H9 (cell line): ENCODE measurements around the gene RETREG3. TPM values are rescaled to one million over a fixed set of nuclear protein-coding genes. Genes with fewer than 3 reads are reported as not detected.

Experiments used
- DNase-seq: peaks from one replicate; pipeline ENCODE4 v3.0.0-alpha.2; 2017
- H2AFZ ChIP-seq: one replicate; pipeline ENCODE4 v1.6.1; 2013; ENCODE audit warnings: mild to moderate bottlenecking, low read length, control low read depth, moderate library complexity
- H2AK5ac ChIP-seq: 2 replicates; pipeline ENCODE4 v1.6.1; 2013; ENCODE audit warnings: low read length, control low read depth, mixed read lengths; ENCODE audit not compliant: insufficient read length
- H2BK120ac ChIP-seq: one replicate; pipeline ENCODE4 v1.6.1; 2013; ENCODE audit warnings: low read depth, mild to moderate bottlenecking, low read length, control low read depth, inconsistent platforms; ENCODE audit not compliant: poor library complexity, severe bottlenecking
- H2BK12ac ChIP-seq: 2 replicates; pipeline ENCODE4 v1.6.1; 2013; ENCODE audit warnings: low read length, control low read depth, mixed read lengths, low read depth; ENCODE audit not compliant: insufficient read length
- H2BK15ac ChIP-seq: 2 replicates; pipeline ENCODE4 v1.6.1; 2013; ENCODE audit warnings: low read depth, low read length, control low read depth
- H2BK20ac ChIP-seq: one replicate; pipeline ENCODE4 v1.6.1; 2013; ENCODE audit warnings: low read depth, mild to moderate bottlenecking, low read length, control low read depth, inconsistent platforms; ENCODE audit not compliant: poor library complexity, severe bottlenecking
- H2BK5ac ChIP-seq: 2 replicates; pipeline ENCODE4 v1.6.1; 2013; ENCODE audit warnings: low read length, control low read depth, mixed read lengths; ENCODE audit not compliant: insufficient read length
- H3K14ac ChIP-seq: 2 replicates; pipeline ENCODE4 v1.6.1; 2013; ENCODE audit warnings: low read length, control low read depth; ENCODE audit not compliant: insufficient read depth
- H3K18ac ChIP-seq: 2 replicates; pipeline ENCODE4 v1.6.1; 2013; ENCODE audit warnings: low read depth, mild to moderate bottlenecking, mixed read lengths, low read length, control low read depth; ENCODE audit not compliant: insufficient read length
- H3K23ac ChIP-seq: 2 replicates; pipeline ENCODE4 v1.6.1; 2013; ENCODE audit warnings: low read length, control low read depth, mixed read lengths, low read depth; ENCODE audit not compliant: insufficient read length
- H3K23me2 ChIP-seq: 2 replicates; pipeline ENCODE4 v1.6.1; 2013; ENCODE audit warnings: low read depth, mild to moderate bottlenecking, mixed read lengths, low read length, control low read depth; ENCODE audit not compliant: insufficient read length, poor library complexity, severe bottlenecking
- H3K27ac ChIP-seq: 2 replicates; pipeline ENCODE4 v1.5.1; 2013; ENCODE audit warnings: low read length, control low read depth, mixed read lengths, low read depth; ENCODE audit not compliant: insufficient read length
- H3K27me3 ChIP-seq: 2 replicates; pipeline ENCODE4 v1.6.1; 2013; ENCODE audit warnings: low read length, control low read depth, inconsistent platforms; ENCODE audit not compliant: insufficient read depth
- H3K4ac ChIP-seq: 2 replicates; pipeline ENCODE4 v1.6.1; 2013; ENCODE audit warnings: low read depth, mild to moderate bottlenecking, control low read depth, inconsistent platforms, low read length, moderate library complexity
- H3K4me1 ChIP-seq: 2 replicates; pipeline ENCODE4 v1.6.1; 2013; ENCODE audit warnings: low read length, control low read depth, inconsistent platforms; ENCODE audit not compliant: insufficient read depth
- H3K4me2 ChIP-seq: 2 replicates; pipeline ENCODE4 v1.6.1; 2013; ENCODE audit warnings: low read length, control low read depth, mixed read lengths; ENCODE audit not compliant: insufficient read length, insufficient read depth
- H3K56ac ChIP-seq: 2 replicates; pipeline ENCODE4 v1.6.1; 2013; ENCODE audit warnings: low read depth, mild to moderate bottlenecking, mixed read lengths, low read length, control low read depth; ENCODE audit not compliant: insufficient read length
- H3K79me1 ChIP-seq: 2 replicates; pipeline ENCODE4 v1.6.1; 2013; ENCODE audit warnings: low read depth, mild to moderate bottlenecking, moderate library complexity, low read length, control low read depth, inconsistent platforms; ENCODE audit not compliant: insufficient read depth, poor library complexity, severe bottlenecking
- H3K79me2 ChIP-seq: 2 replicates; pipeline ENCODE4 v1.6.1; 2013; ENCODE audit warnings: low read length, control low read depth, inconsistent platforms; ENCODE audit not compliant: insufficient read depth
- H3K9ac ChIP-seq: 2 replicates; pipeline ENCODE4 v1.6.1; 2013; ENCODE audit warnings: low read length, control low read depth, mixed read lengths; ENCODE audit not compliant: insufficient read length; ENCODE audit errors: extremely low read depth
- H3K9me3 ChIP-seq: one replicate; pipeline ENCODE4 v1.6.1; 2013; ENCODE audit warnings: low read depth, low read length, inconsistent platforms; ENCODE audit not compliant: control insufficient read depth
- H3T11ph ChIP-seq: one replicate; pipeline ENCODE4 v1.6.1; 2013; ENCODE audit warnings: mild to moderate bottlenecking, low read length, control low read depth, inconsistent platforms
- H4K20me1 ChIP-seq: one replicate; pipeline ENCODE4 v1.6.1; 2013; ENCODE audit not compliant: control insufficient read depth, insufficient read length, insufficient read depth
- H4K5ac ChIP-seq: 2 replicates; pipeline ENCODE4 v1.6.1; 2013; ENCODE audit warnings: low read depth, mild to moderate bottlenecking, mixed read lengths, low read length, control low read depth; ENCODE audit not compliant: insufficient read length
- H4K8ac ChIP-seq: replicated peaks from 2 replicates; pipeline ENCODE4 v1.6.1; 2013; ENCODE audit warnings: low read length, control low read depth, mixed read lengths, low read depth; ENCODE audit not compliant: insufficient read length
- H4K91ac ChIP-seq: 2 replicates; pipeline ENCODE4 v1.6.1; 2013; ENCODE audit warnings: low read depth, mild to moderate bottlenecking, moderate library complexity, mixed read lengths, low read length, control low read depth; ENCODE audit not compliant: insufficient read length
- H3K27ac Mint-ChIP-seq, 3 experiments: 2 replicates in 2 of 3; 3 replicates in 1 of 3; pipeline ENCODE4 v1.8.0; 2020 to 2021; ENCODE audit warnings: mixed read lengths in 3 of 3, mild to moderate bottlenecking in 1 of 3, moderate library complexity in 1 of 3
- H3K27me3 Mint-ChIP-seq: 2 replicates; pipeline ENCODE4 v1.8.0; 2021; ENCODE audit warnings: low read depth, mild to moderate bottlenecking, moderate library complexity, mixed read lengths
- H3K36me3 Mint-ChIP-seq, 3 experiments: 2 replicates in 2 of 3; 3 replicates in 1 of 3; pipeline ENCODE4 v1.8.0; 2020 to 2021; ENCODE audit warnings: low read depth in 3 of 3, mixed read lengths in 3 of 3; ENCODE audit not compliant: insufficient read depth in 1 of 3
- H3K4me1 Mint-ChIP-seq, 2 experiments: 2 replicates each; pipeline ENCODE4 v1.8.0; 2020; ENCODE audit warnings: mixed read lengths in 2 of 2
- H3K4me3 Mint-ChIP-seq, 2 experiments: 2 replicates in 1 of 2; 3 replicates in 1 of 2; pipeline ENCODE4 v1.8.0; 2020 to 2021; ENCODE audit warnings: mild to moderate bottlenecking in 2 of 2, mixed read lengths in 2 of 2, moderate library complexity in 1 of 2
- H3K9me3 Mint-ChIP-seq, 2 experiments: 2 replicates in 1 of 2; 3 replicates in 1 of 2; pipeline ENCODE4 v1.8.0; 2020; ENCODE audit warnings: mild to moderate bottlenecking in 2 of 2, mixed read lengths in 2 of 2, moderate library complexity in 1 of 2
- CTCF ChIP-seq: fragments of 200-600 bp; sonication (generic); conservative IDR thresholded peaks from 3 replicates; pipeline ENCODE4 v1.8.0; 2021; ENCODE audit warnings: antibody characterized with exemption, mild to moderate bottlenecking
- WGBS: extraction: QIAGEN DNeasy Blood & Tissue Kit; methylation state at CpG from one replicate; pipeline ENCODE4 v1.1.7; 2013; ENCODE audit warnings: missing lambda C conversion rate, low lambda C conversion rate, mixed read lengths; ENCODE audit not compliant: insufficient read length; ENCODE audit errors: extremely low coverage; 5-methylcytosine and 5-hydroxymethylcytosine counted together
- total RNA-seq: library from RNA; stranded (reverse); gene quantifications from 2 replicates; pipeline ENCODE4 v1.2.1, GENCODE V29; 2021

The RETREG3 gene
- total RNA-seq, 1 experiment from 2014 or later = 47.3 TPM

- H3K27ac ChIP-seq = no peak overlapping the region
- H3K56ac ChIP-seq = no peak overlapping the region
- H2AK5ac ChIP-seq = no peak overlapping the region
- WGBS = no CpG with 5 or more reads among the region's 3 CpGs
- no peak overlapping the region for H3K4me3 Mint-ChIP-seq
- no peak overlapping the region for H4K91ac ChIP-seq
- H3K79me2 ChIP-seq = no peaks in the 10 kb centered on the region
- peaks cover 3% of the 10 kb centered on the region for H3K23me2 ChIP-seq
- no peak overlapping the region for H2BK12ac ChIP-seq
- H4K8ac ChIP-seq = no peak overlapping the region
- no peaks in the 10 kb centered on the region for H3K27me3 ChIP-seq
- H2BK120ac ChIP-seq = no peak overlapping the region
- DNase-seq = no peak
- H4K5ac ChIP-seq = no peak overlapping the region
- TF ChIP-seq CTCF = no peak
- H3K4me1 ChIP-seq = no peaks in the 10 kb centered on the region
- no peak overlapping the region for H3K4me2 ChIP-seq
- H3K4ac ChIP-seq = no peak overlapping the region
- H3T11ph ChIP-seq = no peak overlapping the region
- no peak overlapping the region for H3K18ac ChIP-seq
- H2AFZ ChIP-seq = no peak overlapping the region
- no peak overlapping the region for H2BK5ac ChIP-seq
- H2BK15ac ChIP-seq = no peak overlapping the region
- H3K79me1 ChIP-seq = no peaks in the 10 kb centered on the region
- no peaks in the 10 kb centered on the region for H3K9me3 ChIP-seq
- H3K23ac ChIP-seq = no peak overlapping the region
- no peaks in the 10 kb centered on the region for H4K20me1 ChIP-seq
- no peak overlapping the region for H2BK20ac ChIP-seq
- peaks cover 31 to 78% (median 71%) of the 10 kb centered on the region in 3 experiments; a peak in 6 of 7 replicates for H3K36me3 Mint-ChIP-seq
- H3K27ac Mint-ChIP-seq = no peak overlapping the region
- H3K14ac ChIP-seq = no peak overlapping the region
- no peaks in the 10 kb centered on the region for H3K9me3 Mint-ChIP-seq
- H3K9ac ChIP-seq = no peak overlapping the region
- H3K27me3 Mint-ChIP-seq = peaks cover 2% of the 10 kb centered on the region; the same call in 1 of the 2 replicates
- H3K4me1 Mint-ChIP-seq = peaks cover 16 to 21% of the 10 kb centered on the region in 2 experiments
These were observed 34.7 kb downstream of the RETREG3 start for GRCh38 chr17:42574463-42574862.
